KOPT-K1 (cell line): ENCODE results near the gene GRID2.

Source experiments
- H3K27ac ChIP-seq: fragments of 200-600 bp; sonication (generic); 2 replicates; pipeline ENCODE4 v1.5.1; 2016; ENCODE audit warnings: antibody characterized with exemption, mild to moderate bottlenecking, low read depth, low read length; ENCODE audit not compliant: poor library complexity, severe bottlenecking
- H3K36me3 ChIP-seq: fragments of 200-600 bp; sonication (generic); 2 replicates; pipeline ENCODE4 v1.5.1; 2017; ENCODE audit warnings: antibody characterized with exemption, mild to moderate bottlenecking, low read length, moderate library complexity; ENCODE audit not compliant: insufficient read depth
- H3K9me3 ChIP-seq: fragments of 200-600 bp; sonication (generic); 2 replicates; pipeline ENCODE4 v1.5.1; 2017; ENCODE audit warnings: antibody characterized with exemption, low read length, mild to moderate bottlenecking; ENCODE audit not compliant: insufficient read depth, poor library complexity, severe bottlenecking

The GRID2 gene

GRCh38 chr4:93092765-93093164 is 789.0 kb downstream of the GRID2 start:
- no peak overlapping the region for H3K27ac ChIP-seq
- H3K9me3 ChIP-seq: no peaks in the 10 kb centered on the region
- H3K36me3 ChIP-seq: no peaks in the 10 kb centered on the region

- H3K36me3 ChIP-seq: no peaks in the 10 kb centered on the region
- H3K9me3 ChIP-seq: no peaks in the 10 kb centered on the region
- no peak overlapping the region for H3K27ac ChIP-seq
Measured at GRCh38 chr4:93103042-93103441, 799.3 kb downstream of the GRID2 start.

GRCh38 chr4:93116624-93117023 is 812.9 kb downstream of the GRID2 start:
- Histone ChIP-seq H3K36me3 (no peaks in the 10 kb centered on the region), H3K9me3 (no peaks in the 10 kb centered on the region), H3K27ac (no peak overlapping the region)

- no peak overlapping the region for H3K27ac ChIP-seq
- no peaks in the 10 kb centered on the region for H3K36me3 ChIP-seq
Measured at GRCh38 chr4:93127489-93127888, 823.7 kb downstream of the GRID2 start.

GRCh38 chr4:93132631-93133030 is 828.9 kb downstream of the GRID2 start:
- no peaks in the 10 kb centered on the region for H3K36me3 ChIP-seq
- H3K27ac ChIP-seq: no peak overlapping the region
- no peaks in the 10 kb centered on the region for H3K9me3 ChIP-seq

More at GRCh38 chr4:93127489-93127888, 823.7 kb downstream of the GRID2 start:
- H3K9me3 ChIP-seq: no peaks in the 10 kb centered on the region

GRCh38 chr4:93139118-93139517 is 835.4 kb downstream of the GRID2 start:
- no peaks in the 10 kb centered on the region for H3K9me3 ChIP-seq
- H3K36me3 ChIP-seq: no peaks in the 10 kb centered on the region
- H3K27ac ChIP-seq: no peak overlapping the region

- no peaks in the 10 kb centered on the region for H3K36me3 ChIP-seq
- H3K27ac ChIP-seq: no peak overlapping the region
- H3K9me3 ChIP-seq: no peaks in the 10 kb centered on the region
Measured at GRCh38 chr4:93143902-93144301, 840.1 kb downstream of the GRID2 start.

- Histone ChIP-seq H3K27ac (no peak overlapping the region), H3K9me3 (no peaks in the 10 kb centered on the region), H3K36me3 (no peaks in the 10 kb centered on the region)
Measured at GRCh38 chr4:93144644-93145043, 840.9 kb downstream of the GRID2 start.

- Histone ChIP-seq H3K9me3 (no peaks in the 10 kb centered on the region), H3K36me3 (no peaks in the 10 kb centered on the region), H3K27ac (no peak overlapping the region)
Measured at GRCh38 chr4:93147524-93148212, 843.9 kb downstream of the GRID2 start.

- Histone ChIP-seq H3K36me3 (no peaks in the 10 kb centered on the region), H3K9me3 (no peaks in the 10 kb centered on the region), H3K27ac (no peak overlapping the region)
Measured at GRCh38 chr4:93152491-93152890, 848.7 kb downstream of the GRID2 start.

GRCh38 chr4:93157986-93158385 is 854.2 kb downstream of the GRID2 start:
- no peaks in the 10 kb centered on the region for H3K9me3 ChIP-seq
- no peak overlapping the region for H3K27ac ChIP-seq
- no peaks in the 10 kb centered on the region for H3K36me3 ChIP-seq

- Histone ChIP-seq H3K27ac (no peak overlapping the region), H3K36me3 (no peaks in the 10 kb centered on the region), H3K9me3 (no peaks in the 10 kb centered on the region)
Measured at GRCh38 chr4:93168053-93168452, 864.3 kb downstream of the GRID2 start.

GRCh38 chr4:93169966-93170365 is 866.2 kb downstream of the GRID2 start:
- Histone ChIP-seq H3K27ac (no peak overlapping the region), H3K9me3 (no peaks in the 10 kb centered on the region), H3K36me3 (no peaks in the 10 kb centered on the region)

GRCh38 chr4:93174598-93174997 is 870.8 kb downstream of the GRID2 start:
- no peaks in the 10 kb centered on the region for H3K9me3 ChIP-seq
- H3K27ac ChIP-seq: no peak overlapping the region
- no peaks in the 10 kb centered on the region for H3K36me3 ChIP-seq

- Histone ChIP-seq H3K27ac (no peak overlapping the region), H3K36me3 (no peaks in the 10 kb centered on the region), H3K9me3 (no peaks in the 10 kb centered on the region)
Measured at GRCh38 chr4:93178279-93178678, 874.5 kb downstream of the GRID2 start.

GRCh38 chr4:93179044-93179443 is 875.3 kb downstream of the GRID2 start:
- H3K36me3 ChIP-seq: no peaks in the 10 kb centered on the region
- no peak overlapping the region for H3K27ac ChIP-seq
- no peaks in the 10 kb centered on the region for H3K9me3 ChIP-seq
